CD4-positive, alpha-beta T cell treated with Interleukin-4 for 4 hours (primary cell): ENCODE results near the gene EFS.
"Not testable (repeated sequence)": the region's sequence is repeated elsewhere in the genome, so short reads cannot be mapped to it uniquely, and the experiment has no call there.

ENCODE experiments used
- DNase-seq: peaks from one replicate; pipeline ENCODE4 v3.0.0-alpha.2; 2020

The EFS gene

GRCh38 chr14:23356662-23357061 is 8.3 kb downstream of the EFS start:
- DNase-seq = no peak

GRCh38 chr14:23355871-23356435 is 9.0 kb downstream of the EFS start:
- no peak for DNase-seq

GRCh38 chr14:23354990-23355389 is 10.0 kb downstream of the EFS start:
- DNase-seq = no peak

GRCh38 chr14:23353433-23353780 is 11.6 kb downstream of the EFS start:
- no peak for DNase-seq

GRCh38 chr14:23352506-23353432 is 12.2 kb downstream of the EFS start, which contains the start of gene SLC22A17:
Gene SLC22A17 (minus strand): TSS chr14:23352887.
- peak; percentile 20 for DNase-seq

GRCh38 chr14:23351681-23352505 is 13.1 kb downstream of the EFS start:
- DNase-seq = no peak

GRCh38 chr14:23349156-23349845 is 15.7 kb downstream of the EFS start:
- DNase-seq = no peak

GRCh38 chr14:23348297-23348655 is 16.7 kb downstream of the EFS start:
- DNase-seq = no peak

GRCh38 chr14:23347406-23348296 is 17.3 kb downstream of the EFS start:
- no peak for DNase-seq

- no peak for DNase-seq
Measured at GRCh38 chr14:23346693-23347405, 18.1 kb downstream of the EFS start.

- DNase-seq = no peak
Measured at GRCh38 chr14:23345987-23346692, 18.8 kb downstream of the EFS start.

GRCh38 chr14:23344481-23344880 is 20.5 kb downstream of the EFS start:
- DNase-seq = no peak

- no peak for DNase-seq
Measured at GRCh38 chr14:23339506-23340268, 25.3 kb downstream of the EFS start.

- no peak for DNase-seq
Measured at GRCh38 chr14:23335623-23336022, 29.3 kb downstream of the EFS start.

- DNase-seq = peak; percentile 76
Measured at GRCh38 chr14:23327947-23328744, 36.8 kb downstream of the EFS start.

- no peak for DNase-seq
Measured at GRCh38 chr14:23326491-23327332, 38.3 kb downstream of the EFS start.

- DNase-seq = not testable (repeated sequence)
Measured at GRCh38 chr14:23325746-23326145, 39.2 kb downstream of the EFS start.

- DNase-seq = no peak
Measured at GRCh38 chr14:23324993-23325392, 40.0 kb downstream of the EFS start.
